H1 (cell line): ENCODE measurements around the gene MROH2A. TPM values are rescaled to one million over a fixed set of nuclear protein-coding genes. Genes with fewer than 3 reads are reported as not detected.

Experiments used
- CTCF ChIA-PET: fragments of 300-600 bp; sonication (Branson Sonifier 250); formaldehyde crosslinking; loops from one replicate; lab custom pipeline; 2021; ENCODE audit not compliant: partially characterized antibody; lab: Charles Lee
- POLR2A ChIA-PET: fragments of 300-600 bp; sonication (Branson Sonifier 250); formaldehyde crosslinking; loops from one replicate; lab custom pipeline; 2021; ENCODE audit warnings: inconsistent platforms; ENCODE audit not compliant: partially characterized antibody; lab: Charles Lee
- DNase-seq, 2 experiments: peaks; one replicate each; pipeline versions ENCODE4 v3.0.0 to v3.0.0-alpha.2; 2010 to 2022; ENCODE audit warnings: low spot score in 2 of 2, low read depth in 1 of 2, mixed read lengths in 1 of 2
- FAIRE-seq: peaks from 2 replicates; lab custom pipeline; 2011; peaks lifted over from hg19 to GRCh38; lab: Jason Lieb, UNC
- H2AFZ ChIP-seq: 2 replicates; pipeline ENCODE4 v1.8.1; 2012; ENCODE audit warnings: low read length, inconsistent platforms
- H2AK5ac ChIP-seq: 2 replicates; pipeline ENCODE4 v1.6.1; 2013; ENCODE audit warnings: low read depth, low read length
- H2BK120ac ChIP-seq: replicated peaks from 2 replicates; pipeline ENCODE3; 2013; ENCODE audit warnings: low read depth, low read length, inconsistent platforms
- H2BK12ac ChIP-seq: 2 replicates; pipeline ENCODE4 v1.6.1; 2013; ENCODE audit warnings: low read depth, low read length
- H2BK15ac ChIP-seq: 2 replicates; pipeline ENCODE4 v1.6.1; 2013; ENCODE audit warnings: low read length
- H2BK20ac ChIP-seq: 2 replicates; pipeline ENCODE4 v1.6.1; 2013; ENCODE audit warnings: low read length
- H2BK5ac ChIP-seq: 2 replicates; pipeline ENCODE4 v1.6.1; 2013; ENCODE audit warnings: low read depth, low read length
- H3K14ac ChIP-seq: 2 replicates; pipeline ENCODE4 v1.6.1; 2013; ENCODE audit warnings: inconsistent platforms; ENCODE audit not compliant: insufficient read length
- H3K18ac ChIP-seq: 2 replicates; pipeline ENCODE4 v1.6.1; 2013; ENCODE audit warnings: low read length; ENCODE audit errors: extremely low read depth
- H3K23ac ChIP-seq: 2 replicates; pipeline ENCODE4 v1.6.1; 2013; ENCODE audit warnings: inconsistent platforms; ENCODE audit not compliant: insufficient read length
- H3K23me2 ChIP-seq: 2 replicates; pipeline ENCODE4 v1.6.1; 2013; ENCODE audit warnings: low read depth, low read length
- H3K27ac ChIP-seq: 2 replicates; pipeline ENCODE4 v1.6.1; 2011; ENCODE audit warnings: low read depth, low read length, inconsistent platforms
- H3K27me3 ChIP-seq, 4 experiments: replicated peaks in 1 of 4; 1 replicate in 1 of 4; 2 replicates in 3 of 4; pipeline versions ENCODE4 v1.6.1 to v1.8.1; 2011 to 2013; ENCODE audit warnings: low read length in 3 of 4, mild to moderate bottlenecking in 3 of 4, inconsistent platforms in 2 of 4, mixed read lengths in 2 of 4, moderate library complexity in 1 of 4; ENCODE audit not compliant: control insufficient read depth in 3 of 4, insufficient read depth in 3 of 4; ENCODE audit errors: extremely low read depth in 1 of 4
- H3K36me3 ChIP-seq, 4 experiments: 2 replicates each; pipeline versions ENCODE4 v1.6.1 to v1.8.1; 2011 to 2013; ENCODE audit warnings: mild to moderate bottlenecking in 4 of 4, low read length in 3 of 4, moderate library complexity in 2 of 4, control low read depth in 1 of 4, inconsistent platforms in 1 of 4; ENCODE audit not compliant: insufficient read depth in 4 of 4, control insufficient read depth in 2 of 4
- H3K4ac ChIP-seq: replicated peaks from 2 replicates; pipeline ENCODE3; 2013; ENCODE audit warnings: low read length, low read depth, mixed read lengths, inconsistent platforms; ENCODE audit not compliant: insufficient read length
- H3K4me1 ChIP-seq, 4 experiments: replicated peaks in 1 of 4; 1 replicate in 1 of 4; 2 replicates in 3 of 4; pipeline versions ENCODE4 v1.6.1 to v1.8.1; 2011 to 2013; ENCODE audit warnings: low read length in 3 of 4, inconsistent platforms in 2 of 4, mixed read lengths in 1 of 4; ENCODE audit not compliant: insufficient read depth in 4 of 4, control insufficient read depth in 3 of 4
- H3K4me2 ChIP-seq, 2 experiments: 2 replicates each; pipeline versions ENCODE4 v1.6.1 to v1.8.1; 2011 to 2013; ENCODE audit warnings: low read depth in 2 of 2, low read length in 2 of 2, control low read depth in 1 of 2, inconsistent platforms in 1 of 2, mild to moderate bottlenecking in 1 of 2; ENCODE audit not compliant: insufficient read depth in 1 of 2
- H3K4me3 ChIP-seq, 4 experiments: fragments of 200-600, 300-600 bp in 1 of 4; sonication (generic), shearing (Covaris generic), sonication (Bioruptor Twin) in 1 of 4; 2 replicates each; pipeline versions ENCODE4 v1.5.1 to v1.8.1; 2011 to 2016; ENCODE audit warnings: low read length in 4 of 4, low read depth in 3 of 4, control low read depth in 2 of 4, inconsistent platforms in 2 of 4, mild to moderate bottlenecking in 2 of 4, mixed read lengths in 1 of 4, moderate library complexity in 1 of 4; ENCODE audit not compliant: insufficient read depth in 2 of 4; ENCODE audit errors: extremely low read depth in 1 of 4
- H3K56ac ChIP-seq: replicated peaks from 2 replicates; pipeline ENCODE3; 2013; ENCODE audit warnings: low read depth, mild to moderate bottlenecking, mixed read lengths, low read length, inconsistent platforms; ENCODE audit not compliant: insufficient read length
- H3K79me1 ChIP-seq: 2 replicates; pipeline ENCODE4 v1.6.1; 2013; ENCODE audit warnings: low read depth, low read length, control low read depth
- H3K79me2 ChIP-seq, 2 experiments: 2 replicates each; pipeline versions ENCODE4 v1.6.1 to v1.8.1; 2012 to 2013; ENCODE audit warnings: low read length in 2 of 2, mild to moderate bottlenecking in 2 of 2, inconsistent platforms in 1 of 2; ENCODE audit not compliant: insufficient read depth in 2 of 2, control insufficient read depth in 1 of 2
- H3K9ac ChIP-seq, 4 experiments: replicated peaks in 1 of 4; 1 replicate in 1 of 4; 2 replicates in 3 of 4; pipeline versions ENCODE4 v1.6.1 to v1.8.1; 2011 to 2013; ENCODE audit warnings: low read depth in 3 of 4, low read length in 3 of 4, control low read depth in 2 of 4, mild to moderate bottlenecking in 2 of 4, moderate library complexity in 2 of 4, inconsistent platforms in 1 of 4; ENCODE audit errors: extremely low read depth in 1 of 4
- H3K9me3 ChIP-seq, 2 experiments: 2 replicates each; pipeline versions ENCODE4 v1.6.1 to v1.8.1; 2012 to 2013; ENCODE audit warnings: mild to moderate bottlenecking in 2 of 2, moderate library complexity in 2 of 2, control low read depth in 1 of 2, inconsistent platforms in 1 of 2, low read depth in 1 of 2, low read length in 1 of 2, mixed read lengths in 1 of 2; ENCODE audit not compliant: insufficient read depth in 2 of 2
- H4K20me1 ChIP-seq, 2 experiments: replicated peaks in 1 of 2; 2 replicates each; pipeline versions ENCODE3 to v1.8.1; 2011 to 2013; ENCODE audit warnings: inconsistent platforms in 2 of 2, low read length in 2 of 2, mild to moderate bottlenecking in 1 of 2; ENCODE audit not compliant: insufficient read depth in 2 of 2, control insufficient read depth in 1 of 2
- H4K5ac ChIP-seq: 2 replicates; pipeline ENCODE4 v1.6.1; 2013; ENCODE audit warnings: low read length, low read depth, mixed read lengths, inconsistent platforms; ENCODE audit not compliant: insufficient read length
- H4K8ac ChIP-seq: 2 replicates; pipeline ENCODE4 v1.8.0; 2013; ENCODE audit warnings: mild to moderate bottlenecking, moderate library complexity, low read length, inconsistent platforms; ENCODE audit not compliant: insufficient read depth; ENCODE audit errors: extremely low read depth
- H4K91ac ChIP-seq: replicated peaks from 2 replicates; pipeline ENCODE3; 2013; ENCODE audit warnings: low read length, mixed read lengths, inconsistent platforms; ENCODE audit not compliant: insufficient read length
- BCL11A ChIP-seq, 2 experiments: IDR thresholded peaks; one replicate each; pipeline ENCODE4 v1.6.1; 2011; ENCODE audit warnings: low read depth in 2 of 2, low read length in 2 of 2, mild to moderate bottlenecking in 2 of 2
- BRCA1 ChIP-seq: IDR thresholded peaks from 2 replicates; pipeline ENCODE4 v1.6.1; 2012; ENCODE audit warnings: low read depth, low read length, improper control_type of control experiment
- EZH2 ChIP-seq: fragments of 200-600 bp; sonication (generic); IDR thresholded peaks from 2 replicates; pipeline ENCODE4 v1.7.1; 2012; ENCODE audit warnings: low read depth, mild to moderate bottlenecking, moderate library complexity, low read length, inconsistent platforms; ENCODE audit not compliant: severe bottlenecking
- HDAC2 ChIP-seq, 2 experiments: fragments of 300-600 bp in 1 of 2; sonication (generic) in 1 of 2; IDR thresholded peaks; 2 replicates each; pipeline ENCODE4 v1.6.1; 2011 to 2012; ENCODE audit warnings: low read depth in 2 of 2, low read length in 2 of 2, mild to moderate bottlenecking in 2 of 2, moderate library complexity in 2 of 2, borderline replicate concordance in 1 of 2, inconsistent platforms in 1 of 2
- JUN ChIP-seq: IDR thresholded peaks from 2 replicates; pipeline ENCODE4 v1.6.1; 2011; ENCODE audit warnings: low read depth, mild to moderate bottlenecking, improper control_type of control experiment, low read length
- KDM5A ChIP-seq: fragments of 200-600 bp; IDR thresholded peaks from 2 replicates; pipeline ENCODE4 v1.7.1; 2012; ENCODE audit warnings: mild to moderate bottlenecking, low read length, inconsistent platforms, mixed read lengths
- RBBP5 ChIP-seq: IDR thresholded peaks from 2 replicates; pipeline ENCODE4 v1.7.1; 2012; ENCODE audit warnings: low read depth, mild to moderate bottlenecking, inconsistent platforms, low read length, moderate library complexity, borderline replicate concordance
- SIX5 ChIP-seq: IDR thresholded peaks from 2 replicates; pipeline ENCODE4 v1.6.1; 2011; ENCODE audit warnings: mild to moderate bottlenecking, low read depth, low read length
- SP1 ChIP-seq: IDR thresholded peaks from 2 replicates; pipeline ENCODE4 v1.6.1; 2011; ENCODE audit warnings: low read depth, low read length
- YY1 ChIP-seq: IDR thresholded peaks from 2 replicates; pipeline ENCODE4 v1.6.1; 2011; ENCODE audit warnings: low read depth, mild to moderate bottlenecking, low read length
- WGBS, 2 experiments: shearing (Covaris generic) in 1 of 2; methylation state at CpG; one replicate each; pipeline versions ENCODE4 v1.1.6 to v1.1.7; 2013 to 2015; ENCODE audit warnings: low lambda C conversion rate in 2 of 2, mixed read lengths in 2 of 2, inconsistent platforms in 1 of 2, low coverage in 1 of 2, missing lambda C conversion rate in 1 of 2; ENCODE audit not compliant: insufficient replicate concordance in 2 of 2, insufficient coverage in 1 of 2, insufficient read length in 1 of 2; ENCODE audit errors: extremely low coverage in 1 of 2, missing lambda C conversion rate in 1 of 2; 5-methylcytosine and 5-hydroxymethylcytosine counted together
- polyA plus RNA-seq, 7 experiments: library from polyadenylated mRNA; depleted of rRNA in 3 of 7; stranded (reverse) in 5 of 7; unstranded in 2 of 7; fragments of >200 nt in 5 of 7; fragments of 200-250 nt in 2 of 7; gene quantifications; 1 replicate in 5 of 7; 2 replicates in 1 of 7; 4 replicates in 1 of 7; pipeline versions ENCODE4 v1.2.1 to v1.2.3, GENCODE V29; 2011 to 2013; ENCODE audit warnings: missing spikeins in 2 of 7, mixed read lengths in 2 of 7
- total RNA-seq: library from RNA; stranded (reverse); fragmentation: NEBNext Ultra II Directional; extraction: Animal tissue kit (Norgen Biotek cat#: 25700); gene quantifications from 2 replicates; pipeline ENCODE4 v1.2.1, GENCODE V29; 2021

The MROH2A gene
- total and polyA plus RNA-seq, 2 of the 8 experiments (the other 6 are each of a cell fraction or from before 2014, with no cell fraction given) = not detected

- no peak overlapping the region for H2BK12ac ChIP-seq
- no peak overlapping the region for H2BK5ac ChIP-seq
- H3K18ac ChIP-seq = no peak overlapping the region
- no peak overlapping the region for H2BK20ac ChIP-seq
- no peak overlapping the region for H3K14ac ChIP-seq
- H3K23ac ChIP-seq = no peak overlapping the region
- no peak overlapping the region for H3K9ac ChIP-seq
- no peak overlapping the region for H3K4ac ChIP-seq
- no peak overlapping the region for H3K4me3 ChIP-seq
- H4K5ac ChIP-seq = no peak overlapping the region
- H3K4me1 ChIP-seq = no peaks in the 10 kb centered on the region
- WGBS, 2 experiments = 71% methylated on average over 7 of the region's 9 CpGs; no CpG with 5 or more reads in 1 of the 2 experiments
- no peaks in the 10 kb centered on the region for H3K23me2 ChIP-seq
- DNase-seq (no peak), FAIRE-seq (no peak)
- ChIA-PET CTCF (interaction anchor here (0.6 to 1.2 kb wide), 4 partner anchors 27 to 123 kb away, joined by 3 read pairs; no protein-coding TSS in a partner anchor), POLR2A (no interaction called here)
- no peak overlapping the region for H3K4me2 ChIP-seq
- no peaks in the 10 kb centered on the region for H4K20me1 ChIP-seq
- no peak overlapping the region for H4K8ac ChIP-seq
- H3K36me3 ChIP-seq = no peaks in the 10 kb centered on the region
- no peak overlapping the region for H4K91ac ChIP-seq
- no peak overlapping the region for H2AK5ac ChIP-seq
- H3K27me3 ChIP-seq = no peaks in the 10 kb centered on the region
- no peak overlapping the region for H2AFZ ChIP-seq
- no peak overlapping the region for H2BK15ac ChIP-seq
- H2BK120ac ChIP-seq = no peak overlapping the region
- H3K79me2 ChIP-seq = no peaks in the 10 kb centered on the region
- peaks cover 0 to 5% of the 10 kb centered on the region in 2 experiments; a peak in 2 of 4 replicates for H3K9me3 ChIP-seq
- TF ChIP-seq SP1 = no peak
- TF ChIP-seq KDM5A = no peak
- no peak for TF ChIP-seq EZH2
- TF ChIP-seq HDAC2 (IDR thresholded peaks at IDR 0.05; ENCODE audit: borderline replicate concordance in 1 of 2, low read depth in 2 of 2, low read length in 2 of 2) = no peak
- no peak for TF ChIP-seq BCL11A (IDR thresholded peaks at IDR 0.05; ENCODE audit: low read depth in 2 of 2, low read length in 2 of 2)
- no peak for TF ChIP-seq SIX5
- TF ChIP-seq JUN = no peak
- no peak for TF ChIP-seq BRCA1
- no peak for TF ChIP-seq YY1
- no peak for TF ChIP-seq RBBP5
- H3K56ac ChIP-seq = no peak overlapping the region
- H3K27ac ChIP-seq = no peak overlapping the region
- no peaks in the 10 kb centered on the region for H3K79me1 ChIP-seq
Observed at GRCh38 chr2:233796254-233796653, 18.1 kb downstream of the MROH2A start.
